ENCODE data around the gene IL36B. TPM values are rescaled to one million over a fixed set of nuclear protein-coding genes. Genes with fewer than 3 reads are reported as not detected.

Gene IL36B
- not detected in 2 replicates for total RNA-seq

GRCh38 chr2:113052396-113052917 lies at the start of gene IL36B:
Gene IL36B (minus strand): TSS chr2:113052867.

GRCh38 chr2:113067681-113068080 lies 15.0 kb upstream of the IL36B start, which contains the start of gene IL1F10:
Gene IL1F10 (plus strand): TSS chr2:113067970. CDS start chr2:113072739, 4,769 bp downstream.

GRCh38 chr2:113058998-113059960 lies 6.6 kb upstream of the IL36B start, which contains the start of gene IL36RN:
Gene IL36RN (plus strand): TSS chr2:113059198. CDS start chr2:113059439, 241 bp downstream.

GRCh38 chr2:113005030-113005509 lies 47.6 kb downstream of the IL36B start, which contains the start of gene IL36A:
Gene IL36A (plus strand): TSS chr2:113005459. CDS start chr2:113005872, 413 bp downstream.

GRCh38 chr2:112977559-112978056 lies 75.1 kb downstream of the IL36B start, which contains the start of gene IL36G:
Gene IL36G (plus strand): TSS chr2:112978006. CDS start chr2:112978639, 633 bp downstream.

Other genes with a start within 250 kb of the IL36B start
- 0.15 and 0.50 TPM in 2 replicates for gene IL1B, start 216.1 kb downstream of the IL36B start, total RNA-seq
- not detected in 2 replicates for gene IL37, start 141.7 kb downstream of the IL36B start, total RNA-seq
- gene IL36G, start 74.9 kb downstream of the IL36B start, total RNA-seq: not detected in 2 replicates
- not detected in 2 replicates for gene IL36A, start 47.4 kb downstream of the IL36B start, total RNA-seq
- gene IL36RN, start 6.3 kb upstream of the IL36B start, total RNA-seq: not detected in 2 replicates
- not detected in 2 replicates for gene IL1F10, start 15.1 kb upstream of the IL36B start, total RNA-seq
- gene IL1RN, start 74.7 kb upstream of the IL36B start, total RNA-seq: 0.17 and 1.2 TPM in 2 replicates
- gene PSD4, start 121.1 kb upstream of the IL36B start, total RNA-seq: 1.6 and 5.0 TPM in 2 replicates
- gene PAX8, start 226.1 kb upstream of the IL36B start, total RNA-seq: 0.87 and 1.5 TPM in 2 replicates